Fibroblast of peridontal ligament (primary cell): ENCODE data around the gene MED13L.

Experiments
- DNase-seq: peaks from one replicate; pipeline ENCODE4 v3.0.0-alpha.2; 2010; ENCODE audit errors: extremely low read depth

Gene MED13L

GRCh38 chr12:115973968-115974724 is 303.3 kb downstream of the MED13L start:
- DNase-seq, result no peak

GRCh38 chr12:115973066-115973465 is 304.4 kb downstream of the MED13L start:
- DNase-seq, result no peak

GRCh38 chr12:115972241-115972640 is 305.3 kb downstream of the MED13L start:
- no peak for DNase-seq

GRCh38 chr12:115968211-115968610 is 309.3 kb downstream of the MED13L start:
- no peak for DNase-seq

GRCh38 chr12:115966376-115966775 is 311.1 kb downstream of the MED13L start:
- no peak for DNase-seq

GRCh38 chr12:115964626-115965025 is 312.9 kb downstream of the MED13L start:
- DNase-seq, result no peak

GRCh38 chr12:115964214-115964613 is 313.3 kb downstream of the MED13L start:
- DNase-seq, result no peak

- no peak for DNase-seq
These were observed 315.3 kb downstream of the MED13L start for GRCh38 chr12:115962216-115962615.

GRCh38 chr12:115960868-115961802 is 316.4 kb downstream of the MED13L start:
- DNase-seq, result no peak

GRCh38 chr12:115957686-115958290 is 319.7 kb downstream of the MED13L start:
- no peak for DNase-seq

GRCh38 chr12:115956659-115957058 is 320.8 kb downstream of the MED13L start:
- no peak for DNase-seq

GRCh38 chr12:115956236-115956635 is 321.3 kb downstream of the MED13L start:
- DNase-seq, result no peak

GRCh38 chr12:115953450-115953849 is 324.0 kb downstream of the MED13L start:
- DNase-seq, result no peak

- no peak for DNase-seq
These were observed 324.5 kb downstream of the MED13L start for GRCh38 chr12:115953031-115953430.

GRCh38 chr12:115950959-115951358 is 326.5 kb downstream of the MED13L start:
- DNase-seq, result no peak

- DNase-seq, result no peak
These were observed 327.8 kb downstream of the MED13L start for GRCh38 chr12:115949675-115950074.

- DNase-seq, result no peak
These were observed 329.8 kb downstream of the MED13L start for GRCh38 chr12:115947696-115948062.

- peak; percentile 32 for DNase-seq
These were observed 330.4 kb downstream of the MED13L start for GRCh38 chr12:115946867-115947695.

- no peak for DNase-seq
These were observed 331.4 kb downstream of the MED13L start for GRCh38 chr12:115946092-115946491.

GRCh38 chr12:115945491-115945885 is 332.0 kb downstream of the MED13L start:
- DNase-seq, result no peak

GRCh38 chr12:115944837-115945490 is 332.5 kb downstream of the MED13L start:
- no peak for DNase-seq
